Epithelial cell of esophagus (primary cell): ENCODE measurements around the gene BBIP1.

Experiments used
- DNase-seq: peaks from one replicate; pipeline ENCODE4 v3.0.0; 2010; ENCODE audit warnings: low read depth
- H3K4me3 ChIP-seq: 2 replicates; pipeline ENCODE4 v1.5.1; 2011; ENCODE audit warnings: mild to moderate bottlenecking, low read length, control low read depth
- TF ChIP-seq, protein P1 (sequence below): IDR thresholded peaks from 2 replicates; pipeline ENCODE4 v1.5.1; 2011; ENCODE audit warnings: low read depth, mild to moderate bottlenecking, low read length, control low read depth, inconsistent platforms; ENCODE audit not compliant: insufficient read depth; ENCODE audit errors: missing control alignments

The BBIP1 gene

DNA sequence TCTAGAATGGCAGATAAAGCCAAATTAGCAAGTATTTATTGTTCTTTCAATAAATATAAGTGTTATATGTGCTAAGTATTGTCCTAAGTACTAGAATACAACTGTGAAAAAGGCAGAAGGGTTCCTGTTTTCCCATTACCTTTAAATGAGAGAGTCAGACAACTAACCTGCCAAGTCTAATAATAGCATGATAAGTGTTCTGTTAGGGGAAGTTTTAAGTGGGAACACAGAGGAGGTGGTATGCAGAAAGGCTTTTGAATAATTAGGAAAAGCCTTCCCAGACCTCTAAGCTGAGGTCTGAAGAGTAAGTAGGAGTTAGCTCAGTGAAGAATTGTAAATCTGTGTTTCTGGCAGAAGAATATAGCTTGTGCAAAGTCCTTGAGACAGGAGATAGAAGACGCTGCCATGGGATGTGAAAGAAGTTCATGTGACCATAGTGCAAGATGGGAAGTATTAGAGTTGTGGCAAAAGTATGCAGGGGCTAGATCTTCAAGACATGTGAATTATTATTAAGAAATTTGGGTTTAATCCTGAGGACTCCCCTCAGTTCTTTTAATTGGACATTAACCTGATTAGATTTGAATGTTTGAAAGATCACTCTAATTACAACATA lies 12.9 kb upstream of the BBIP1 start:
- TF ChIP-seq, protein P1, sequence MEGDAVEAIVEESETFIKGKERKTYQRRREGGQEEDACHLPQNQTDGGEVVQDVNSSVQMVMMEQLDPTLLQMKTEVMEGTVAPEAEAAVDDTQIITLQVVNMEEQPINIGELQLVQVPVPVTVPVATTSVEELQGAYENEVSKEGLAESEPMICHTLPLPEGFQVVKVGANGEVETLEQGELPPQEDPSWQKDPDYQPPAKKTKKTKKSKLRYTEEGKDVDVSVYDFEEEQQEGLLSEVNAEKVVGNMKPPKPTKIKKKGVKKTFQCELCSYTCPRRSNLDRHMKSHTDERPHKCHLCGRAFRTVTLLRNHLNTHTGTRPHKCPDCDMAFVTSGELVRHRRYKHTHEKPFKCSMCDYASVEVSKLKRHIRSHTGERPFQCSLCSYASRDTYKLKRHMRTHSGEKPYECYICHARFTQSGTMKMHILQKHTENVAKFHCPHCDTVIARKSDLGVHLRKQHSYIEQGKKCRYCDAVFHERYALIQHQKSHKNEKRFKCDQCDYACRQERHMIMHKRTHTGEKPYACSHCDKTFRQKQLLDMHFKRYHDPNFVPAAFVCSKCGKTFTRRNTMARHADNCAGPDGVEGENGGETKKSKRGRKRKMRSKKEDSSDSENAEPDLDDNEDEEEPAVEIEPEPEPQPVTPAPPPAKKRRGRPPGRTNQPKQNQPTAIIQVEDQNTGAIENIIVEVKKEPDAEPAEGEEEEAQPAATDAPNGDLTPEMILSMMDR, result no peak
- H3K4me3 ChIP-seq, result no peak overlapping the region
- no peak for DNase-seq

DNA sequence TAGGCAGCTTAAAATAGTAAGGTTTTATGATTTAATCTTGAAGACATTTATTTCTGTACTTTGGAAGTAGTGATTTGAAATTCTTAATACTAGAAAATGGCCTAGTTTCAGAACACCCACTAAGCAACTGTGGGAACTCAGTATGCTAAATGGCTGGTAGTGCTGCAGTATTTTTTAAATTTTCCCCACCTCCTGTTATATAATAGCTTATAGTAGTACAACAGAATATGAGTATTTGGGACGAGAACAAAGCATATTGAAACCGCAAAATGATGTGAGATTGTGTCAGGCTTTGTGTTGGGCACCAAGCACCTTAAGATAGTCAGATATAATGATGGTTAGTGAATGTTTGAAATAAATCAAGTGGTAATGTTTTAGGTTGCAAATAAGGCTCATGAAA lies 8.5 kb upstream of the BBIP1 start:
- no peak overlapping the region for H3K4me3 ChIP-seq
- no peak for DNase-seq
- TF ChIP-seq, protein P1, result no peak

DNA sequence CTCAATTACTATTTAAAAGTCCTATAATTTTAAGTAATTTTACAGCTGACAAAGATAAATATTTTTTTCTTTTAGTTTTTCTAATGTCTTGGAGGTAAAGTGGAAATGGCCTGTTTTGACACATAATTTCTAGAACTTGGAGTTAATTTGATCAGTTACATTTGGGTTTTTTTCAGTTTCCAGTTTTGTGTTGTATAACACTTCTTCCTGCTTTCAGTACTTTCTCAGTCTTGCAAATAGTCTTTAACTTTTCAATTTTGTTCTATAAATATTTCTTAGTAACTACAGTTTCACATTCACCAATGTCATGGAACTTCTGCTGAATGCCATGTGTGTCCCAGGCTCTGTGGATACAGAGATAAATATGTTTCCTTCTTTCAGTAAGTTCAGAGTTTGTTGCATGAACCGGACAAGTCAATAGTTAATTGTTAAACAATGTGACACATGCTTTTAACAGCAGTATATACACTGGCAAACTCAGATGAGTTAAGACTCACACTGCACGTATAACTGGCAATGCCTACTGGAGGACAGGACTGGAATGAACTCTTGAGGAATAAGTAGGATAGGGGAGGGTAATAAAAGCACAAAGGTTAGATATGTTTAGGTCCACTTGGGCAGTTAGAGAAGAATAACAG lies 5.0 kb upstream of the BBIP1 start:
- H3K4me3 ChIP-seq, result no peak overlapping the region
- TF ChIP-seq, protein P1, result no peak
- no peak for DNase-seq

DNA sequence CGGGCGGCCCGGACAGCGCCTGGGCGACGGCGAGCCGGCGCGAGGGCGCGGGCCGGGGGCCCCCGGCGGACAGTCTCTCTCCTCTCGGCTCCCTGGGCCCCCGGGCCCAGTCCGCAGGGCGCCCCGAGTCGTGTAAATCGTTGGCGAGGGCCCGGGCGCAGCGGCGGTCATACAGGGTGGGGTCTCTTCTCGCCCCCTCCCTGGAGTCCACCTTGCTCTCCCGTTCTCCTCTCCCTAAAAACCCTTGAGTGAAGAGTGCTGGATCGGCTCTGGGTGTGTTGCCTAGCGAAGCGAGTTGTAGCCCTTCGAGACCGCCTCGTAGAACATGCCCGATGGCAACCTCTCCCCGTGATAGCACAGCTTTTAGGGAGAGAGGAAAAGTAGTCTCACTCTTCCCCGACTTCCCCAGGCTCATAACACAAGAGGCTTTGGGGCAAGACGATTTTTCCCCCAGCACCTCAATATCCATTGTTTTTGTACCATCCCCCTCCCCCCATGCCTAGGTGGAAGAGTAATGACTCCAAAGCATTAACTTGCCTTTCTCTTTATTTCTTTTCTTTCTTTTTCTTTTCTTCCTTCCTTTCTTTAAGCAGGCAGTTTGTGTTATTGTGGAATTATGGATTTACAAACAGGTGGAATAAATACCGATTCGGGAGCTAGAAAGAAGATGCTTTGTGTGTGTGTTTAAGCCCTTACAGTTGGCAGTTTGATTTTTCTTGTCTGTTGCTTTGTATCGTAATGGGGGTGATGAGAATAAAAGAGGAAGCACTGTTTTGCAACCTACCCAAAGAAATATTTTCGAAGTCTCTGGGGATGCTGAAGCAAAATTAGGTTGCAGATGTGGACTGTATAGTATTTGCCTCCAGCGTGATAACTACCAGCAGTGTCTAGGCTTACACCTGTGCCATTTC lies 1.2 kb upstream of the BBIP1 start:
- TF ChIP-seq, protein P1, result no peak
- peak overlapping the region; percentile 65 for H3K4me3 ChIP-seq
- DNase-seq, result peak; percentile 43

DNA sequence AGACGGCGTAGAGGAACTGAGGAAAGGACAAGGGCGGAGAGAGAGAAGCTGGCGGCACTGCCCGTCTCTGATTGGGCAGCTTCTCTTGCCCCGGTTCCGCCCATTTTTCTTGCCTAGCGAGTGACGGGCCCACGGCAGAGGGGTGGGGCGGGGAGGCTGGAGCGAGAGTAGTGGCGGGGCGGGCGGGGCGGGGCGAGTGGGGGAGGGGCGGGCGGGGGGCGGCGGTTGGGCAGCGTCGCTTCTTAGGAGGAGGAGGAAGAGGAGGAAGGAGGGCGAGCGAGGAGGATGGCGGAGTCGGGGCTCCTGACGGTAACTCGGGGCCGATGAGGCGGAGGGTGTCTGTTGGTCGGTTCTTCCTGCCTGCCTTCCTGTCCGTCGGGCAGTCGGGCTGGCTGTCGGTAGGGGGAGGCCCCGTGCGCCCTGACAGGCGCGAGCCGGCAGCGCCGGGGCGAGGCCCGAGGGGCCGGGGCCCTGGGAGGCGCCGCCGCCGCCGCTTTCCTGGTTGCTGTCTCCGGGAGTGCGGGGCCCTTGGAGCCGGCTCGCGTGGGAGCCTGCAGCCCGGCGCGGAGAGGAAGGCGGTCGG lies 460 bp upstream of the BBIP1 start, which contains the start of gene SHOC2:
SHOC2 (plus strand) TSS at position 256 of the 583 bp plus-strand sequence. CDS start 44,755 bp downstream, outside the sequence.
- peak; percentile 81 for DNase-seq
- TF ChIP-seq, protein P1, result no peak
- H3K4me3 ChIP-seq, result peak within 1 kb of the TSS; percentile 97

DNA sequence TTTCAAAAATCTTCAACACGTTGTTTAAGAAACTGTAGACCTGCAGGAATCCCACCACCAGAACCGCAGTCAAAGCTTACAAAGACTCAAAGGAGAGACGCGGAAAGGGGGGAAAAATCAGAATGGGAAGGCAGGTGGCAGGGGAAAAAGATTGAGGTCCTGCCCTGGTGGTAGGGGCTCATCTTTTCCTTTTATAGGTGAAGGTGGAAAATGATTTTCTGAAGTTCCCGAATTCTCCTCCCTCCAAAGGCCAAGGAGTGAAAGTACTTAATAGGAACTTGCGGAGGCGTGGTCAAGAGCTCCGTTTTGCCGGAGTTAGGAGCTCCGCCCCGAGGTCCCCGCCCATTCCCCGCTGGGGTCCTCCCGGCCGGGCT lies 724 bp downstream of the BBIP1 start:
- peak; percentile 97 for DNase-seq
- TF ChIP-seq, protein P1, result peak; percentile 4
- peak overlapping the region; percentile 97 for H3K4me3 ChIP-seq
